Globus pallidus (tissue), 1 donor: Measurements from ENCODE around the gene FAXDC2.
A peak's percentile ranks its signal among the peaks of the same experiment; 100 is the strongest.
"Not testable (repeated sequence)": the region's sequence is repeated elsewhere in the genome, so short reads cannot be mapped to it uniquely, and the experiment has no call there.

ENCODE experiments used
- DNase-seq: peaks from one replicate; pipeline ENCODE4 v3.0.0-alpha.2; 2015; ENCODE audit warnings: low spot score

Gene FAXDC2

DNA sequence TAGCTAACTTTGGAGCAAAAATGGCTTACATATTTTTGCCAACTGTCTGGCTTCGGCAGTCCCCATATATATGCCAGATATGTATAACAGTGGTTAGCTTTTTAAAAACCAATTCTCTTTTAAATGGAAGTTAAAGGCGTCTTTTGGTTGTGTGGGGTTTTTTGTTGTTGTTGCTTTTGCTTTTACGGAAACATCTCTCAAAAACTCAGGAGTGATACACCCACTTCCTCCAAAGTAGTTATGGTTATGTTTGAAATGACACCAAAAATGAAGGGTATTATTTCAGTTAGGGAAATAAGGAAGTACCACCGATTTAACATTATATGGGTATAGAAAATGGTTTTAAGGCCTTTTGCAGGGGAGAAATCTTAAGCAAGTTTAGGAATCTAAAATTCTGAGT is 10.4 kb upstream of the FAXDC2 start:
- DNase-seq, result no peak

DNA sequence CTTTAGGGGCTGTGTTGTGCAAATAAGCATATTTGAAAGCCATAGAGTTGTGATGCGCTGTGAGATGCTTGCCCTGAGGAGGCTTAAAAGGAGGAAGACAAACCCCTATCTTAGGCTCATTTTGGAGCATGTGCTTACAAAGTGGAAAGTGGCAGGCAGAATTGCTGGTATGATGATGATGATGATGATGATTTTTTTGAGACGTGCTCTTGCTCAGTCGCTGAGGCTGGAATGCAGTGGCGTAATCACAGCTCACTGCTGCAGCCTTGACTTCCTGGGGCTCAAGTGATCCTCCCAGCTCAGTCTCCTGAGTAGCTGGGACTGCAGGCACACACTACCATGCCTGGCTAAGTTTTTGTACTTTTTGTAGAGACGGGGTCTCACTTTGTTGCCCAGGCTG is 9.7 kb upstream of the FAXDC2 start:
- no peak for DNase-seq

GRCh38 chr5:154858972-154859871 is 8.8 kb upstream of the FAXDC2 start:
- DNase-seq, result peak; percentile 35

- DNase-seq, result peak; percentile 97
Measured at GRCh38 chr5:154858297-154858971, 8.0 kb upstream of the FAXDC2 start, which contains the start of gene CNOT8. Gene CNOT8, plus strand, starts transcription at chr5:154858627. Its CDS starts 4,652 bp downstream, at chr5:154863279.

GRCh38 chr5:154857530-154858296 is 7.3 kb upstream of the FAXDC2 start:
- peak; percentile 95 for DNase-seq

- DNase-seq, result no peak
Measured at GRCh38 chr5:154851351-154851750, 948 bp upstream of the FAXDC2 start.

DNA sequence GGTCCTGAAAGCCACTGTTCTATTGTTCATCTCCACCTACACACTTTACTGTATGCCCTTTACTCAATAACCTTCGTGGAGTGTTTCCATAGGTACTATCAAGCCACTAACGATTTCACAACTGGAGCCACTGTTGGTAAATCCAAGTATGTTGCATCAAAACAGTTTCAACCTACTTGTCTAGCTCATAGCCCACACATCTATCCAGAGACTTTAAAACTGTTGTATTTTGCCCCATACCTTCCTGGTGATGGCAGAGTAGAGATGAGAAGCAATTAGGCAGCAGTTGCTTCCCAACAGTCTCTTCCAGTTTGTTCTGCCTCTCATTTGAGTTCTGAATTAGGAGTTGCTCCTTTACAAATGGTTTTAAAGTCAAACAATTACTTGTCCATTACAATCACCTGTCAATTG is 607 bp downstream of the FAXDC2 start:
- peak; percentile 66 for DNase-seq

GRCh38 chr5:154849264-154849785 is 1.1 kb downstream of the FAXDC2 start:
- peak; percentile 56 for DNase-seq

GRCh38 chr5:154844809-154845208 is 5.6 kb downstream of the FAXDC2 start:
- no peak for DNase-seq

DNA sequence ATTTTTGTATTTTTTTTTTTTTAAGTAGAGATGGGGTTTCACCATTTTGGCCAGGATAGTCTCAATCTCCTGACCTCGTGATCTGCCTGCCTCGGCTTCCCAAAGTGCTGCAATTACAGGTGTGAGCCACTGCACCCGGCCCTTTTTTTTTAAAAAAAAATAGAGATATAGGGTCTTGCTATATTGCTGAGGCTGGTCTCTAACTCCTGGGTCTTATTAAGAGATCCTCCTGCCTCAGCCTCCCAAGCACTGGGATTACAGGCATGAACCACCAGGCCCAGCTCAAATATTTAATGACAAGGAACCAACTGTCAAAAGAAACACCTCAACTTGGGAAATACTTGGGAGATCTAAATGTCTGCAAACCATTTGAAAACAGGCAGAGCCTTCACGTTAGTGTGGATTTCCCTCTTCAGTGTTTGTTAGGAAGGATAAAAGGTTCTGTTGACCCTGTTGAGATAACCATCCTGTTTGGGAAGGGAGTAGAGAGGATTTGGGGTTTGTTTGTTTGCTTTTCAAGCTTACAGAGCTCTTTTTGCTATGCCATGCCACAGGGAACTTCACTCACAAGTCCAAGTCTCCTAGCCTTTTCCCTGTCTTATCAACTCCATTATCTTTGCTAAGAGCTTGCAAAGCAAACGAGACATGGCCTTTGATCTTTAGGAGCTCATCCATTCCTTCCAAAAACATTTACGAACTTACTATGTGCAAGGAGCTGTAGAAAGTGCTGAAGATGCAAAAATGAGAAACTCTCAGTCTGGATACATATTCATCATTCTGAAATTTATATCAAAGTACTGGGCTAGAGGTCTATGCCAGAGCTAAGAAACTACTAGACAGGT is 7.5 kb downstream of the FAXDC2 start:
- no peak for DNase-seq

- DNase-seq, result no peak
Measured at GRCh38 chr5:154841273-154841661, 9.1 kb downstream of the FAXDC2 start.

DNA sequence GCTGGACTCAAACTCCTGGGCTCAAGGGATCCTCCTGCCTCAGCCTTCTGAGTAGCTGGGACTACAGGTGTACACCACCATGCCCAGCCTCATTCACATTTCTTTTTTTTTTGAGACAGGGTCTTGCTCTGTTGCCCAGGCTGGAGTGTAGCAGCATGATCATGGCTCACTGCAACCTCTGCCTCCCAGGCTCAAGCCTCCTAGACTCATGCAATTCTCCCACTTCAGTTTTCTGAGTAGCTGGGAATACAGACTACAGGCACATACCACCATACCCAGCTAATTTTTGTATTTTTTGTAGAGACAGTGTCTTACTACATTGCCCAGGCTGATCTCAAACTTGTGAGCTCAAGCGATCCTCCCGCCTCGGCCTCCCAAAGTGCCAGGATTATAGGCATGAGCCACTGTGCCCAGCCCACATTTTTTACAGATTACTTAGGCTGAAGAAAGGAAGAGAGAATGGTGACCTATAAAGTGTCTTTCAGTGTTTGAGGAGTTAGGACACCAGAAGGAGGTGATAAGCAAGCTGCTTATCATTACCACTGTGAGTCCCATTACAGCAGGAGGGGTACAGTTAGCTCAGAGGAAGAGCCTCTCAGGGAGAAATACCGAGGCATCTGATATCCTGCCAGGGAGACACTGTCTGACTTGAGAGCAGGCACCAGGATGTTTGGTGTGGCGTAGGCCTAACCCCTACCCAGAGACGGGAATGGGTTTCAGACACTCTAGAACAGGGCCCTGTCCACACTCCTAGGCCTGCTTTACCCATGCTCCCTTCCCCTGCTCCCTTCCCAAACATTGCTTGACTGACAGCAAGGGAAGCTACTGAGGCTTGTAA is 9.7 kb downstream of the FAXDC2 start:
- no peak for DNase-seq

DNA sequence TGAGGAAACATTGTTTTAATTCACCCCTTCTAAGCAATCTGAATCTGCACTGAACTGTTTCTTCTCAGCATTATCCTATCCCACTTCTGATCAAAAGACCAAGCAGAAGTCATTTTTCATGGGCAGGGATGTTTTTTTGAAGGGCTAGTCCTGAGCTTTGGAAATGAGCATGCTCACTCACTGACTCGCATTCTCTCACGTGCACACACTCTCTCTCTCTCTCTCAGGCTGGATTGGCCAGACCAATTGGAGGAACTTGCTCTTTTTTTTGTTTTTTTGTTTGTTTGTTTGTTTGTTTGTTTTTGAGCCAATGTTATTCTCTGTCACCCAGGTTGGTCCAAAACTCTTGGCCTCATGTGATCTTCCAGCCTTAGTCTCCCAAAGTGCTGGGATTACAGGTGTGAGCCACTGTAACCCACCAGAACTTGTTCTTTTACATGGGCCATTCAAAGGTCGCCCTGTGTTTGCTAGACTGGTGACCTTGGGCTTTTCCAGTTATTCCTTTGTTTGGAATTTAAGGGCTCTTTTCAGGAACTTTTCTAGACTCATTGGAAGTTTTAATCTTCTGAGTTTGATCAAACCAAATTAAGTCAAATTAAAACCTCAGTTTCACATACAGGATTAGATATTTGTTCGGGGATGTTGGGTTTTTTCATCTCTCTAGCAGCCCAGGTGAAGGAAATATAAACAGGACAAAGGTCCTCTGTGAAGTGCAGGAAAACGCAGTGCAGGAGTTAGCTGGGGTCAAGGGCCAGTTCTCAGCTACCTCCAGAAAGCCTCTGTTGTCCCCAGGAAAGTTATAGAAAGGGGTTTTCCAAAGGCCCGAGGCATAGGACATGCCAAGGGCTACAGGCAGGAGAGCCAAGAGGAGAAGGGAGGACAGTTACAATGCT is 13.1 kb downstream of the FAXDC2 start:
- DNase-seq, result no peak

DNA sequence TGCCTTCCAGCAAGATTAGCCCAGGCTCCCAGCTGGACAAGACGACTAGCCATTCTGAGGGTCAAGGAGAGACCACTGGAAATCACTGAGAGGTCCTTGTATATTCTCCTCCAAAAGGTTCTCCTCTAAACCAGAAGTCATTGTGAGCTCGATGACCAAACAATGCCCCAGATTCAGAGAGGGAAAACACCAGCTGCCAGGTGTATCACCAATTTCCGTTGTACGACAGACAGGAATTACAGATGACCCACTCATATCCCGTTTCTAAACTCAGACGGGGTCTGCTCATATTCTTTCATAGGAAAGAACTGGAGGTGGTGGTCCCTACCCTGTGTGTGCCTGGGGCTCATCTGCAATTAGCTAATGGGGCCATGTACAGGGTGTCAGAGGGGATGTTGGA is 14.2 kb downstream of the FAXDC2 start:
- DNase-seq, result no peak

GRCh38 chr5:154835701-154836052 is 14.7 kb downstream of the FAXDC2 start:
- not testable (repeated sequence) for DNase-seq

DNA sequence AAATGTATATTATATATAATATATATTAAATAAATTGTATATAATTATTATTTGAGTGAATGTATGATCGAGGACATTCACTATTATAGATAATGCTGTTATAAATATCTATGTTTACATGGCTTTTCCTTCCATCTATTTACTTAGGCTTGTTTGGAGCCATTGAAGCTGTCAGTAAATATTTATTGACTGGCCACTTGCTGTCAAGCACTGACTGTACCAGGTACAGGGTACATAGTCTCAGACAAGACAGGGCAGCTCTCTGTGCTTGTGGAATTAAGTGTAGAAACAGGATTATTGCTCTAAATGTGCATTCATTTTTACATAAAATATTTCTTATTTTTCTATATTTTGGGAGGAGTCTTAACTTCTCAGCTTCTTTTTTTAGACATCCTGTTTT is 16.4 kb downstream of the FAXDC2 start:
- no peak for DNase-seq

- not testable (repeated sequence) for DNase-seq
Measured at GRCh38 chr5:154832804-154833203, 17.6 kb downstream of the FAXDC2 start.

DNA sequence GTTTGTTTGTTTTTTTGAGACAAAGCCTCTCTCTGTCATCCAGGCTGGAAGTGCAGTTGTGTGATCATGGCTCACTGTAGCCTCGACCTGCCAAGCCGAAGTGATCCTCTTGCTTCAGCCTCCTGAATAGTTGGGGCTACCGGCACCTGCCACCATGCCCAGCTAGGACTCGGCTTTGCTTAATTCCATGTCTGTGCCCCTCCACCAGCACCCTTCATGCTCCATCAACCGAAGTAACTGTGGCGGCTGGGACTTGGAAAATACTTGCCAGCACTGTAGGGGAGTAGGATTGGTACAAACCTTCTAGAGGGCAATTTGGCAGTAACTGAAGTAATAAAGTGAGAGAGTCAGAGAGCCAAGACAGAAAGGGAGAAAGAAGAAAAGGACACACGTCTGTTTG is 19.0 kb downstream of the FAXDC2 start:
- no peak for DNase-seq

- no peak for DNase-seq
Measured at GRCh38 chr5:154830596-154830995, 19.8 kb downstream of the FAXDC2 start.
